Activated CD4-positive, alpha-beta T cell treated with anti-CD3 and anti-CD28 coated beads, Interleukin-10, Interleukin-2, amounts not matched to agents 100 ng/mL and 50 ng/mL, durations not matched to agents 16 hours and 8 hours (primary cell): Measurements from ENCODE around the gene BICD1.
"Not testable (repeated sequence)": the region's sequence is repeated elsewhere in the genome, so short reads cannot be mapped to it uniquely, and the experiment has no call there.

Experiments used
- DNase-seq: peaks from one replicate; pipeline ENCODE4 v3.0.0-alpha.2; 2020

BICD1 gene

DNA sequence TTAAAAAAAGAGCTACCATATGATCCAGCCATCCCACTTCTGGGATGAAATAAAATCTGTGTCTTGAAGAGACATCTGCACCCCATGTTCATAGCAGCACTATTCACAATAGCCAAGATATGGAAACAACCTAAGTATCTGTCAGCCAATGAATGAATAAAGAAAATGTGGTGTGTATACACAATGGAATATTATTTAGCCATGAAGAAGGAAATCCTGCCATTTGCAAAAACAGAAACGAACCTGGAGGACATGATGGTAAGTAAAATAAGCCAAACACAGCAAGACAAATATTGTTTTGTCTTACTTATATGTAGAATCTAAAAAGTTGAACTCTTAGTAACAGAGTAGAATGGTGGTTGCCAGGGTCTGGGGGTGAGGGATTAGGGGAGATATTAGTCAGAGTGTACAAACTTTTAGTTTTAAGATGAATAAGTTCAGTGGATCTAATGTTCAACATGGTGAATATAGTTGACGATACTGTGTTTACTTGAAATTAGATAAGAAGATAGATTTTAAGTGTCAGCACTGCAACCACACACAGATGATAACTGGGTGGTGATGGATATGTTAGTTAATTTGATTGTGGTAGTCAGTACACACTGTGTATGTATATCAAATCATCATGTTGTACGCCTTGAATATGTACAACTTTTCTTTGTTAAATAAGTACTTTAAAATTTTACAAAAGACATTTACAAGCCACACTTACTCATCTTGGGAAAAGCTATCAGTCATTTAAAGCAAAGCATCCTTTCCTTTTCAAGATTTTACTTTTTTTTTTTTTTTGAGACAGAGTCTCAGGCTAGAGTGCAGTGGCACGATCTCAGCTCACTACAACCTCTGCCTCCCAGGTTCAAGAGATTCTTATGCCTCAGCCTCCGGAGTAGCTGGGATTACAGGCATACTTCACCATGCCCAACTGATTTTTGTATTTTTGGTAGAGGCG, 89.9 kb downstream of the BICD1 start:
- DNase-seq: peak; percentile 65

DNA sequence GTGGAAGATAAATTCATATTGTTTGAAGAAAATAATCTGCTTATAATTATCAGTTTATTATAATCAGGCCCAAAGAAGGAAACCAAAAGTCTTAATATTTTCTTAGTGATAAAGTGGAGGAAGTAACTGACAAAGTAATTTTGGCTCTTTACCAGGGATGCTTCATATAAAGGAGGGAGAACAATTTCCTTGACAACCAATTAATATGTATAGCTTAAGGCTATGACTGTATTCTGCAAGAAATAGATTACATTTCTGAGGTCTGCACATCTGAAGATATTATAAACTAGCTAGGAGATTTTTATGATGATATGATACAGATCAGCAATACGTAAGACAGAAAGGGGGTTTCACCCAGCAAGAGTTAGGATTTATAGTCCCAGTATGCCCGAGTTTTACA, 90.8 kb downstream of the BICD1 start:
- DNase-seq: no peak

DNA sequence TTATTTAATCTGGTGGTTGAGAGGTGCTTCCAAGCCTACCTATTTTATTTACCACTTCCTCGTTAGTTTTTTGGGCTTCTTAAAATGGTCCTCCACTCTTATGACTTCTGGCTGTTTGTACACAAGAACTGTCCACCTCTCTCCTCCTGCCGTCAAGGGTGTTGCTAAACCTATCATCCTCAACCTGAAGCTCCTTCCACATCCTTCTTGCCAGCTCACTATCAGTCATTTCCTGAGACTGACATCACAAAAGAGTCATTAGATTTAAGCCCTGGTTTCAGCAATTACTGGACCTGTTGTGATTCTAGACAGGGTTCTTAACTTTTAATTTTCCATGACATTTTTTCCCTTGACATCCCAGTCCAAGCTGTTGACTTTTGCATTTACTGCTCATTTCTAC, 91.9 kb downstream of the BICD1 start:
- DNase-seq: peak; percentile 71

DNA sequence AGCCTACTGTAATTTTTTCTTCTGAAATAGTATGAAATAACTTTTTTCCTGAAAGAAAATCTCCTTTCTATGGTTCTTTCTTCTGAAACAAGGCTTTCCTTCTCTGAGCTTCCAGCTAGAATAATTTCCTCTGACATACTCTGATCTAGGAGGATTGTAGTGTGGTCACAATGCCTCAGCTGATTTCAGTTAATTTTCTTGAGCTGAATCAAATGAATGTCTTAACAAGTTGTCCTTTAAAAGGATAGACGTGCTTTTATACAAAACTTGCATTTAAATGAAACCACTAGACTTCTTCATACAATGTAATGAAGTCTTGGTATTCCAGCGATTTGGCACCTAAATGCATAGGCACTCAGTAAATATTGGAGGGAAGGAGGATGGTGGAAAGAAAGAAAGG, 94.4 kb downstream of the BICD1 start:
- DNase-seq: no peak

DNA sequence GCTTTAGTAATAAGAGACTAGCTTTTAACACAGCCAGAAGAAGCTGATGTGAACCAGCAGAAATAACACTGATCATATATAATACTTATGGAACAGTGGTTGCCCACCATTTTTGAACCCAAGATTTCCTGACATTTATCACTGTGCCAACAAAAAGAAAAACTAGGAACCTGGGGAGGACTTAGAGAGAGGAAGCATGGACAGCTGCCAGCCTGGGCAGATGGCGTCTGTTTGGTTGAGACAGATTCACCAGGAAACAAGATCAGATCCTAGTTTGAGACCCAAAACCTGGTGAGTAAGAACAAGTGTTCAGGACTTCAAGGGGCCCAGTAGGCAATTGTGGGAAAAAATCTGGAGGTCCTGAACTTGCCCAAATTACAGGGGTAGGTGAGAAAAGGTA, 95.3 kb downstream of the BICD1 start:
- no peak for DNase-seq

DNA sequence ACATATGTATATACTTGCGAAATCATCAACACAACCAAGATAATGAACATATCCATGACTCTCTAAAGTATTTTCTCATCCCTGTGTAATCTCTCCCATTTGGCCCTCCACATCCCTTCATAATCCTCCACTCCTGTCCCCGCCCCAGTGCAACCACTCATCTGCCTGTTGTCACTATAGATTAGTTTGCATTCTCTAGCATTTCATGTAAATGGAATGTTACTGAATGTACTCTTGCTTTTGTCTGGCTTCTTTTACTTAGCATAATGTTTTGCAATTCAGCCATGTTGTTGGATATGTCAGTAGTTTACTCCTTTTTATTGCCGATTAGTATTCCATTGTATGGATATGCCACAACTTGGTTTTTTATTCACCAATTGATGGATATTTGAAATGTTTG, 99.1 kb downstream of the BICD1 start:
- DNase-seq: no peak

DNA sequence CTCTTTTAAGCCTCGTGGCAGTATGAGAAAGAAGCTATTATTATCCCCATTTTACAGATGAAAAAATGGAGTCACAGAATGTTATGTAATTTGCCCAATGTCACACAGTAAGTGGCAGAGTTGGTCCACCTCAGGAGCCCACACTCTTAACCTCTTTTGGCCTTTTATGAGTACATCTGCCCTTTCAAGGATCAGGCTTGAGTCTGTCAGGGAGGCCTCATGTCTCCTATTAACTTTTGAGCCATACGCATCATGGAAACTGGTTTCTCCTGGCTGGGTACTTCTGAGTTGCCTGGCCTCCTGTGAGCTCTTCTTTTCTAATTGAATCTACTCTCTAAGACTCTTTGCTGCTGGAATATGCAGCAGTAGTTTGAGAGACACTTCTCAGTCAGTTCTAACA, 101.7 kb downstream of the BICD1 start:
- no peak for DNase-seq

DNA sequence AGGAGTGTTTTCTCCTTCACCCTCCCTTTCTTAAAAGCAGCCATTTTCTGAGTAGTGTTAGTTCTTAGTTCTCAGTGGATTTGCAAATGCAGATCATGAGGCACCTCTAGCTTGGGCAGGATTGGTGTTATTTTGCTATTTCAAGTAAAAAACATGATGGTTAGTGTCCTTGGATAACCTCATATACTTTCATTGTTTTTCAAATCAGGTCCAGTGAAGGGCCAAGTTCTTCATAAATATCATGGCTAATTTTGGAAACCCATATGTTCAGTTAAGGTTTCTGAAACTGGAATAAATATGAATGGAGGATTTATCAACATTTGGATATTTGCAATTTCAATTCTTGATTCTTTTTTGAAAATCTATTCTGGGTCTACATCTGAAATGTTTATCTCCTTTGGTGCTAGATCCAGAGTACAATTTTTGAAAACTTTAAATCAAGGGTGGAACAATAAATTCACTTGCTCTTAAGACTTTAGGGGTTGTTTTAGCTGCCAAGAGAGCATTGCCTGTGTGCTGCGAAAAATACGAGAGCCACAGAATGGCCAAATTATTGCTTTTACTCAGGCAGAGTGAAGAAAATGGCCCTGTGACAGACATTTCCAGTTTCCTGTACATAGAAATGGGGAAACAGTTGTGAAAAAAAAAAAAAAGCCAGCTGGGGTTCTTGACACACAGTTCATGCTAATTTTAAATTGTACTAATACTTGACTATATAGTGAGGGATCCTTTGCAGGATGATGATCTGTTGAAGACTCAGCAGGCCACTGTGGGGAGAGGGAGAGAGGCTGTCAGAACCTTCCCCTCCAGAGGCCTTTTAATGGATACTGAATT, 104.6 kb downstream of the BICD1 start:
- no peak for DNase-seq

DNA sequence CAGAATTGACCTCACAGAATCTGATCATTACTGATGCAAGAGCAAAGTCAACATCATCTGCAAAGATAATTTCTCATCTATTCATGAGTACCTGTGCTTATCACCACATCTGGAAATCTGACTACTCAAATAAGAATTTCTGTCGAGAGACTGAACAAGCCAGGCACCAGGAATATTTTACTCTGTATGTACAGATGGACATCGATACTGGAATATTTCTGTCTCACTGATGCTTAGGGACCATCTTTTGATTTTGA, 105.2 kb downstream of the BICD1 start:
- DNase-seq: no peak

DNA sequence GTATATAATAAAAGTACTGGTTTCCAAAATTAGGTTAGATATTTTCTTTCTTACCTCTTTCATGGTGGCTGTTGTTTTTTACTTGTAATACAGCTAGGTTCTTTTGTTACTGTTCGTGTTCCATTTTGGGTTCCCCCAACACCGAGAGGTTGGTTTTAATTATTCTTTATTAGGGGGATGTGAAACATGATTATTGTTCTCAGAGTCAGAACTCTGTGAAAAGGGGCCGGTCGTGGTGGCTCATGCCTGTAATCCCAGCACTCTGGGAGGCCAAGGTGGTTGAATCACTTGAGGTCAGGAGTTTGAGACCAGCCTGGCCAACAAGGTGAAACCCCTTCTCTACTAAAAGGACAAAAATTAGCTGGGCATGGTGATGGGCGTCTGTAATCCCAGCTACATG, 108.1 kb downstream of the BICD1 start:
- DNase-seq: no peak

DNA sequence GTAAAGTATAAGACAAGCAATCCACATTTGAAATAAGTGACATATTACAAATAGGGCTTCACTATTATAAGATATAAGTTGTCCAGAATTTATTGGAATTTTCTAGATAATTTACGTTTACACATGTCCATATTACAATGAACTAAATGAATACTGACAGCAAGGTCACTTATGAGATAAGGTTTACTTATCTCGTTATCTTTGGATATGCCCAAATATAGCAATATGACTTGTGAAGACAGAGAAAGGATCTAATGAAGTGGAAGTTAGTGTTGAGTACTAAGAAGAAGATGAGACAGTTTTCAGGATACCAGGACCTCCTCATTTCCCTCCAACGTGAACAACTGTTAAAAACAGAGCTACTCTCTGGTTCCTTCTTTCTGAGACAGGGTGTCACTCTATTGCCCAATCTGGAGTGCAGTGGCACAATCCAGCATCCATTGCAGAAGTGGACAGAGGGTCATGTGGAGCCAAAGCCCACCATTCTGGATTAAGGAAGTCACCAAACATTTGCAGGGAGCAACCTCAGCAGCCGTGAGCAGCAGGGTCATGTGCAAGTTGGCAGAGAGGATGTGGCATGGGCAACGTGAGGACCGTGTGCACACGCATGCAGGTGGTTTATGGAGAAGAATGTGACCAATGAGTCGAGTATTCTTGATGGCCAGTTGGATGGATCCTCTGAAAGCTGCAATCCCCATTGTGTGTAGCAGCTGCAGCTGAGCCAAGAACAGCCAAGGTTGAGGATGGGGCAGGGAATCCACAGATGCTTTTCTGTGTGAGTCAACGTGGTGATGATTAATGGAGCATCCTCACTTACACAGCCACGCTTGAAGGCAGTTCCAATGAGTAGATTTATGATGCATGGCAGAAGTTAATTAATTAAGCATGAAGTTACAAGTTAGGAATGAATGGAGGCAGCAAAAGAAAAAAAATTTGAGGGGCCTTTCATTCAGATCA, 111.0 kb downstream of the BICD1 start:
- no peak for DNase-seq

DNA sequence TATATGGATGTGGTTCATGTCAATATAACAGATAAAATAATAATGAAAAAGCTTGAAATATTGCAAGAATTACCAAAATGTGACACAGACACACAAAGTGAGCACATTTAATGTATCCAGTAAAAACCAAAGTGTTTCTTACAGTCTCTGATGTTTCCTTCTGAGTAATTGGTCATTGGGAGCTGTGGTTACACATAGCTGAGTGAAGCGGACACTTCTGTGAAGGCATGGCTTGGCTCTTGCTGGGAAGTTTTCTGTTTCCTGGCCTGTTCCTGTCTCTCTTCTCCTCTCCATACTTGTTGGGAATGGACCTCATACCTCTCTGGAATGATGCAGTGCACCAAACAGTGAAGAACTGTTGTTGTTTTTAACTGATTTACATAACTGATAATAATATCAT, 117.3 kb downstream of the BICD1 start:
- no peak for DNase-seq

DNA sequence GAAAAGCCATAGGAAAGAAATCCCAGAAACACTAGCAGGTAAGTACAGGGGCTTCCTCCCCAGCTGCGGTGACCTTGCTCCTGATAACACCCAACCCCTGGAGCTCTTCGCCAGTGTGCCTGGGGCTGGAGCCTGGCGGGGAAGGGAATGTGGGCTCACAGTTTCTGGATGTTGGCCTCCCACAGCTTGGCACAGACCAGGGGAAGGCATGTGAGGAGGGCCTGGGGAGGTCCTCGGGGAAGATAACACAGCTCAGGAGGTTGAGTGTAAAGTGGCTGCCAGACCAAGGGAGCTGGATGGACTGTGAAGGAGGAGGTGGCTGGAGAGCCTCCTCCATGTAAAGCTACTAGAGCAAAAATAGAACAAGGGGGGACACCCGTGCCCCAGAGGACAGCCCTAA, 120.1 kb downstream of the BICD1 start:
- no peak for DNase-seq

DNA sequence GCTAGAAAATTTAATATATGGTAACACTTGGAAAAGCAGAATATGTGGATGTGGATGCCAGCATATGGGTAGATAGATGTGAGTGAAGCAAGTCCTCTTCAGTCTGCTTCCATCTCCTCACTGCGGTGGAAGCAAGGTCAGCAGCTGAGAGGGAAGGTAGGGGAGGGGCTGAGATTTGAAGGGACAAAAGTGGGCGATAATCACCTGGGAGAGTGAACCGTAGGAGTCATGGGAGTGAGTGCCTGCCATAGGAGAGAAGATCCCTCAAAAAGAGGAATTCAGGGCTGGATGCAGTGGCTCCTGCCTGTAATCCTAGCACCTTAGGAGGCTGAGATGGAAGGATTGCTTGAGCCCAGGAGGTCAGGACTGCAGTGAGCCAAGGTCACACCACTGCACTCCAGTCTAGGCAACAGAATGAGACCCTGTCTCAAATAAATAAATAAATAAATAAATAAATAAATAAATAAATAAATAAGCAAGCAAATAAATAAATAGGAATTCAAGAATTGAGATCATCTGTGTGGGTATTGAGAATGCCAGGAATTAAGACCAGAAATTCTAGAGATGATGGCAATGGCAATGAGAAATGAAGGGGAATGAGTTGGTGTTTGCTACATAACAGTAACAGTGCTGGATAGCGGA, 123.4 kb downstream of the BICD1 start:
- no peak for DNase-seq

DNA sequence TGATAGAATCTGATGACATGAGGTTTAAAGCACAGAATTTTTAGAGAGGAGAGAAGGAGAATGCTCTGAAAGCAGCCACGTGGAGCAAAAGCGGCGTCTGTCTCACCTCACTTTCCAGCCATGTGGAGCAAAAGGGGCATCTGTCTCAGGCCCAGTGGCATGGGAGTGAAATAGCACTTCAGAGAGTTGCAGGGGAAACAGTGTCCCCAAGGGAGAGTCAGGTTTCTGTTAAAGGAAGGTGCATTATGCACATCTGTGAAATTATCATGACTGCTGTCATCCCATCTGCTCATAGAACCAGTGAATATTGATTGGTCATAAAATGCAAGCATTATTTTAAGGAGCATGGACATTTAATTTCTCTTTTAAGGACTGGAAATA, 124.0 kb downstream of the BICD1 start:
- no peak for DNase-seq

DNA sequence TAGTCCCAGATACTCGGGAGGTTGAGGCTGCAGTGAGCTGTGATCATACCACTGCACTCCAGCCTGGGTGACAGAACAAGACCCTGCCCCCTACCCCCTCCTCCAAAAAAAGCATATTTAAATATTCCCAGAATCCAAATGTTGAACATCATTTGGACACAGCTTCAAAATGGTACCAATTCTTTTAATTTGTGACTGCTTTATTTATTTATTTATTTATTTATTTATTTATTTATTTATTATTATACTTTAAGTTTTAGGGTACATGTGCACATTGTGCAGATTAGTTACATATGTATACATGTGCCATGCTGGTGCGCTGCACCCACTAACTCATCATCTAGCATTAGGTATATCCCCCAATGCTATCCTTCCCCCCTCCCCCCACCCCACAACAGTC, 124.7 kb downstream of the BICD1 start:
- DNase-seq: not testable (repeated sequence)

DNA sequence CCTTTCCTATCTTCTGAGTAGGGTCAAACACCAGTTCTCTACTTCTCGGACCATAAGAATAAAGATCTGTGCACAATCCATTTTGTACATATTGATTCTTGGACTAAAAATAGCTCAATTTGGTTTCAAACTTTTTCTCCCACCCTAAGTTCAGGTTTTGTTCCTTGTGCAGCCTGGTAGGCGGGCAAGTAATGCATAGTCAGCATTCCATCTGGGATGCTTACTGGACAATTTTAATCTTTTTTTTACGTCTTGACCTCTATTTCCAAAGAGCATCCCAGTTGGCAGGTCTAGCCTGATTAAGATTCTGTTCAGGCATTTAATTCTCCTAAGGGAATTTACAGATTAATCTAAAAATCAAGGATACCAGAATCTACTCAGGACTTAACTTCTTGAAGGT, 126.9 kb downstream of the BICD1 start:
- no peak for DNase-seq

DNA sequence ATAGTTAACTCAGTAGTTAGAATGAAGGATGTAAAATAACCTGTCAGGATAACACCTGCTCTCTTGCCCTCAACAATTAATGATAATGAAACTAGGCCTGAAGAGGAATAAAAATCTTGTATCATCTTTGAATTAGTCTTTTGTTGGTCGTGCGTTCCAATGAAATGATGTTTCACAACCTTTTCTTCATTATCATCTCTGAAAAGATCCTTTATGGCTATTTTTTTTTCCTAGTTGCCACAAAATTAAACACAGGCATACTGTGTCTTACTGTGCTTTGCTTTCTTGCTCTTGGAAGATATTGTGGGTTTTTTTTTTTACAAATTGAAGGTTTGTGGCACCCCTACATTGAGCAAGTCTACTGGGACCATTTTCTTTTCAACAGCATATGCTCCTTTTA, 128.6 kb downstream of the BICD1 start:
- DNase-seq: no peak

DNA sequence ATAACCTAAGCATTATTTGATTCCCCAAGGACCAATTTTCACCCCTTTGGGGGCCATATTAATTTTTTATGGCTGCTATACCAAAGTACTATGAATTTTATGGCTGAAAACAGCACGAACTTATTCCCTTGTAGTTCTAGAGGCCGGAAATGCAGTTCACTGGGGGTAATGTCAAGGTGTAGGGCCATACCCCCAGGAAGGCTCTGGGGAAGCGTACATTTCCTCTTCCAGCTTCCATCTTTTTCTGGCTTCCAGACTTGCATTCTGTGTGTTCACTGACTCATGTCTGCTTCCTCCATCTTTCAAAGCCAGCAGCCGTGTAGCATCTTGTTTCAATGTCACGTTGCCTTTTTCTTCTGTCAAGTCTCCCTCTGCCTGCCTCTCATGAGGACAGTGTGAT, 133.5 kb downstream of the BICD1 start:
- DNase-seq: no peak

DNA sequence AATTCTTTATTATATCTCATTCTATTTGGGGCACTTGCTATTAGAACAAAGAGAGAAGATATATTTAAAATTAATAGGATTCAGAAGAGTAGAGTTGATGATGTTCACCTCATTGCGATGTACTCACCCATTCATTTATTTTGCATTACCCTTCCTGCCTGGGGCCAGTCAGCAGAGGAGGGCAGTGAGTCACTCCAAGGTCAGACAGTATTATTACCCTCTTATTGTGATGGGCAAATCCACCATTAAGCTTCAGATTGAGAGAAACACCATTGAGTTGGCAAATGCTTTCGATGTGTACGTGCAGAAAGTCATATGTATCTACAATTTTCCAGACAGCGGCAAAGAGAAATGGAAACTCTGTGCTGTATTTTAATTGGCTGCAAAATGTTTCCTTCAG, 134.2 kb downstream of the BICD1 start:
- no peak for DNase-seq

DNA sequence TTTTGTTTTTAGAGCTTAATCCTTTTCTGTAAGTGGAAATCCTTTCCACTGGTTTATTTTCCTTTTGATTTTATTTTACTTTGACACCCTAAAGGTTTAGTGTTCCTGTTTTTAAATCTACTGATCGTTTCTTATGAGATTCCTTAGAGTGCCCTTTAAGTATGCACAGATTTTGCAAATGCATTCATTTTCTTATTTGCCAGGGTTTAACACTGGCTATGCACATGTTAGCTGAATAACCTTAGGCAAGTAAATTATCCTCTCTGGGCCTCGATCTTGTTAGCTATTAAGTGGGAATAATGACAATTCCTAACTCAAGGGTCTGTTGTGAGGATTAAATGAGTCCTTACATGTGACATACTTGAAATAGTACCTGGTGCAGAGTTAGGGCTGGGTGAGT, 136.0 kb downstream of the BICD1 start:
- no peak for DNase-seq

DNA sequence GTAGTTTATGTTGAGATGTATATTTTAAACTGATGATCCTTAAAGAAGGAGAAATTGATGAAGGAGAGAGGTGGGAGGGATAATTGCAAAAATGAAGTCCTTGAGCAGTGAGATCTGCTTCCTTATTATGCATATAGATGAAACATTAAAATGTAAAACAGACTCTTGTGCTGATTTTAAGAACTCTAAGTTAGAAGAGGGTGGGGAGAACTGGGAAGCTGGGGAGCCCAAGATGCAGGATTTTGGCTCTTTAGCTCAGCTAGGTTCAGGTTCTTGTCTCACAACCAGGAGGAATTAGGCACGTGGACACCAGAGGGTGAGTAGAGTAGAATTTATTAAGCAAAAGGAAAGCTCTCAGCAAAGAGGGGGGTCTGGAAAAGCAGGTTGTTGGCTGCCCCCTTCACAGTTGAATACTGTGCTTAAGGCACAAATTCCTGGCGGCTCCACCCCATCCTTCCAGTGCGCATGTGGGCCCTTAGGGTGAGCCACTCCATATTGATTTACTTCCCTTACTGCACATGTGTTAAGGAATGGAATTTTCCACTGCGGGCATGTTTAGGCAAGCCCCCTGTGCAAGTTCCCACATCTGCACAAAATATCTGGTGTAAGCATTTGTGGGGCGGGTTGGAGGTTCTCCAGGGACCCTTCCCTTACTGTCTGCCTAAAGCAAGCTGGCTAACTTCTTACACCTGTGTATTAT, 141.9 kb downstream of the BICD1 start:
- DNase-seq: no peak
